Breast epithelium (tissue), 4 donors: ENCODE measurements around the gene PIM2. TPM values are rescaled to one million over a fixed set of nuclear protein-coding genes. Genes with fewer than 3 reads are reported as not detected.

Experiments
- DNase-seq, 2 donors: peaks; one replicate each; pipeline ENCODE4 v3.0.0-alpha.2; 2019; ENCODE audit warnings: low spot score in 2 of 2
- H3K27ac ChIP-seq, 2 donors: fragments of 200-600 bp; sonication (generic) in 1 of 2; one replicate each; pipeline ENCODE4 v1.5.1; 2016 to 2019; ENCODE audit warnings: mild to moderate bottlenecking in 1 of 2
- H3K27me3 ChIP-seq, 2 donors: fragments of 200-600 bp; sonication (generic) in 1 of 2; one replicate each; pipeline versions ENCODE4 v1.5.1 to v1.6.0; 2017 to 2019; ENCODE audit warnings: control low read depth in 1 of 2, mild to moderate bottlenecking in 1 of 2
- H3K36me3 ChIP-seq: fragments of 200-600 bp; one replicate; pipeline ENCODE4 v1.5.1; 2019
- H3K4me1 ChIP-seq, 2 donors: fragments of 200-600 bp; sonication (generic); one replicate each; pipeline ENCODE4 v1.5.1; 2016 to 2019; ENCODE audit warnings: control low read depth in 1 of 2
- H3K4me3 ChIP-seq, 3 donors: fragments of 200-600 bp; sonication (generic); 1 replicate in 2 of 3; 2 replicates in 1 of 3; pipeline ENCODE4 v1.5.1; 2016 to 2019; ENCODE audit warnings: mild to moderate bottlenecking in 3 of 3, moderate library complexity in 2 of 3
- H3K9me3 ChIP-seq, 2 donors: fragments of 200-600 bp; sonication (generic) in 1 of 2; one replicate each; pipeline ENCODE4 v1.5.1; 2016 to 2019; ENCODE audit warnings: control low read depth in 1 of 2
- CTCF ChIP-seq, 3 donors: fragments of 450-650 bp; IDR thresholded peaks; one replicate each; pipeline ENCODE4 v1.5.1; 2016 to 2017; ENCODE audit warnings: antibody characterized with exemption in 3 of 3, mild to moderate bottlenecking in 3 of 3, moderate library complexity in 3 of 3
- POLR2A ChIP-seq: fragments of 450-650 bp; IDR thresholded peaks from one replicate; pipeline ENCODE4 v1.6.1; 2016; ENCODE audit warnings: antibody characterized with exemption, mild to moderate bottlenecking, moderate library complexity
- POLR2AphosphoS5 ChIP-seq, 3 donors: sonication (generic); formaldehyde crosslinking; IDR thresholded peaks; one replicate each; pipeline ENCODE4 v1.6.1; 2017; ENCODE audit warnings: antibody characterized with exemption in 3 of 3
- intact Hi-C: fragments of 100-400 bp; cut with DNase I; formaldehyde crosslinking; loops from one replicate; pipeline ENCODE4 v1.15.1; 2023; ENCODE audit warnings: low total_unique reads
- total RNA-seq, 3 donors: library from RNA; depleted of rRNA; stranded (reverse); fragments of >200 nt; gene quantifications; one replicate each; pipeline ENCODE4 v1.1.0, GENCODE V29; 2016

Gene PIM2
- total RNA-seq, 3 donors from 2014 or later = 5.8 to 20.3 (median 7.6) TPM

- Histone ChIP-seq H3K27ac (no peak overlapping the region), H3K4me3 (no peak overlapping the region), H3K9me3 (no peaks in the 10 kb centered on the region), H3K4me1 (no peaks in the 10 kb centered on the region), H3K36me3 (no peaks in the 10 kb centered on the region), H3K27me3 (peaks cover 0 to 16% of the 10 kb centered on the region in 2 donors)
- intact Hi-C loops = no loop called here
- no peak for DNase-seq
- TF ChIP-seq POLR2A (no peak), POLR2AphosphoS5 (IDR thresholded peaks at IDR 0.05) (no peak)
Measured at GRCh38 chrX:48913605-48914366, 5.0 kb downstream of the PIM2 start.

GRCh38 chrX:48911412-48912182 lies 7.2 kb downstream of the PIM2 start, which contains the start of gene SLC35A2:
SLC35A2 (minus strand) TSS chrX:48911646; CDS start chrX:48911636, 10 bp downstream.
- no peaks in the 10 kb centered on the region for H3K4me1 ChIP-seq
- no peaks in the 10 kb centered on the region for H3K36me3 ChIP-seq
- TF ChIP-seq CTCF (IDR thresholded peaks at IDR 0.05) = no peak
- peak; percentile 59 to 86 (median 68) for TF ChIP-seq POLR2AphosphoS5 (IDR thresholded peaks at IDR 0.05)
- peak; percentile 51 for TF ChIP-seq POLR2A
- peaks cover 0 to 11% of the 10 kb centered on the region in 2 donors for H3K27me3 ChIP-seq
- peak; percentile 81 to 84 for DNase-seq
- H3K4me3 ChIP-seq = peak within 1 kb of the TSS; percentile 58 to 84 (median 66)
- H3K9me3 ChIP-seq = no peaks in the 10 kb centered on the region
- peak within 1 kb of the TSS; percentile 85 to 92 for H3K27ac ChIP-seq
- intact Hi-C loops = no loop called here

DNA sequence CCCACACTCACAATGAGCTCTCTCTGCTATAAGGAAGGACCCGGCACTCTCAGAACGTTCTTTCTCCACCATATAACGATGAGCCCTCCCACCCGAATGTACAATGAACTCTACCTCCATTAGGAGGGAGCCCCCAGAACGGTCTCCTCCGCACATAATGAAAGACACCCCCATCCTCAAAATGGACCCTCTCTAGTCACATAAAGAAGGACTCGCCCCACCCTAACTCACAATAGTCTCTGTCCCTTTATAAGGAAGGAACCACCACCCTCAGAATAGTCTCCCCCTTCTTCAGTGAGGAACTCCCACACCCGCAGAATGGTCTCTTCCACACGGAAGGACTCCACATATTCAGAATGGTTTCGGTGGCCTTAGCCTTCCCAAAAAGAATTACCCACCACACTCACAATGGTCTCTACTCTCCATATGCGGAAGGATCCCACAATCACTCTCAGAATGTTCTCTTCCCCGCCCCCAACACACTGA lies 7.9 kb downstream of the PIM2 start:
- Histone ChIP-seq H3K27ac (peak overlapping the region; percentile 85 to 92), H3K4me3 (peak overlapping the region; percentile 58 to 84 (median 66)), H3K9me3 (no peaks in the 10 kb centered on the region), H3K27me3 (peaks cover 0 to 17% of the 10 kb centered on the region in 2 donors), H3K4me1 (no peaks in the 10 kb centered on the region), H3K36me3 (no peaks in the 10 kb centered on the region)
- no peak for DNase-seq
- intact Hi-C loops = no loop called here
- no peak for TF ChIP-seq POLR2A

DNA sequence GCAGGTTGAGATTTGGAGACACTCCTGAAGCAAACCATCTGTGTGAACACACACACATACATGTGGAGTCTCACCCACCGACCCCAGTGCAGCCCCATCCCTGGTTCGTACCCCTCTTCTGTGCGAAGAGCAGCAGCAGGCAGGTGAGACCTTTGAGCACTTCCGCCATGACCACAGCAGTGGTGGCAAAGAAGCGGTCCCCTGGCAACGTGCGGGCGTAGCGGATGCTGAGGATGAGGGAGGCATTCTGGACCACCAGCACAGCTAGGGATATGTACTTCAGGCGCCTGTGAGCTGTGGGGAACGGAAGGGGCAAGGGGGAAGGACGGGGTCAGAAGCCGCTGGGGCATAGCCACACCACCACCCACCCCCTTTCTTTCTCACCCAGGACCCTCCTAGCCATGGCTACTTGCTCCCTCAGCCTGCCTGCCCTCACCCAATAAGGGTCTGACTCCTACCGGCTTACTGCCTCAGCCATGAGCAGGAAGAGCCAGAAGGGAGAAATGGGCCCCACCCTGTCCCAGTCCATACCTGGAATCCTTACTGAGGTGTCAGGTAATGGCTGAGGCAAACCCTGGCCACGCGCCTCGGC lies 9.0 kb downstream of the PIM2 start:
- Histone ChIP-seq H3K4me3 (no peak overlapping the region), H3K9me3 (no peaks in the 10 kb centered on the region), H3K27me3 (peaks cover 0 to 15% of the 10 kb centered on the region in 2 donors), H3K36me3 (no peaks in the 10 kb centered on the region), H3K27ac (no peak overlapping the region), H3K4me1 (no peaks in the 10 kb centered on the region)
- intact Hi-C loops = no loop called here
- TF ChIP-seq POLR2A (no peak), CTCF (IDR thresholded peaks at IDR 0.05) (no peak), POLR2AphosphoS5 (IDR thresholded peaks at IDR 0.05) (no peak)
- DNase-seq = no peak

GRCh38 chrX:48908600-48908999 lies 10.2 kb downstream of the PIM2 start:
- intact Hi-C loops = no loop called here
- no peak for DNase-seq

More at GRCh38 chrX:48908600-48908999, 10.2 kb downstream of the PIM2 start:
- H3K36me3 ChIP-seq = no peaks in the 10 kb centered on the region
- no peak overlapping the region for H3K4me3 ChIP-seq
- TF ChIP-seq POLR2AphosphoS5 (IDR thresholded peaks at IDR 0.05) (no peak), POLR2A (no peak), CTCF (IDR thresholded peaks at IDR 0.05) (no peak)
- no peaks in the 10 kb centered on the region for H3K9me3 ChIP-seq
- H3K4me1 ChIP-seq = no peaks in the 10 kb centered on the region
- H3K27me3 ChIP-seq = peaks cover 0 to 20% of the 10 kb centered on the region in 2 donors
- H3K27ac ChIP-seq = no peak overlapping the region
